Measurements from ENCODE around the gene FAXC. TPM values are rescaled to one million over a fixed set of nuclear protein-coding genes. Genes with fewer than 3 reads are reported as not detected.

FAXC gene
- total RNA-seq, 4 donors from 2014 or later: 0.04 to 3.6 (median 1.3) TPM

- intact Hi-C loops (cut with DNase I; ENCODE audit: low total_unique reads): no loop called here
- 73 to 76% methylated on average over 20 of the region's 20 CpGs for WGBS, 2 donors
- DNase-seq (ENCODE audit: low spot score in 2 of 2): no peak
- no peak for TF ChIP-seq POLR2A (IDR thresholded peaks at IDR 0.05)
- no peak for TF ChIP-seq CTCF (IDR thresholded peaks at IDR 0.05)
- H3K4me3 ChIP-seq (ENCODE audit: low read depth, poor library complexity, severe bottlenecking): no peak overlapping the region
Observed at GRCh38 chr6:99254616-99255550, 94.6 kb downstream of the FAXC start.

GRCh38 chr6:99253271-99253670, 96.2 kb downstream of the FAXC start:
- no peak overlapping the region for H3K4me3 ChIP-seq (ENCODE audit: low read depth, poor library complexity, severe bottlenecking)
- DNase-seq (ENCODE audit: low spot score in 2 of 2): no peak
- intact Hi-C loops (cut with DNase I; ENCODE audit: low total_unique reads): no loop called here
- no peak for TF ChIP-seq POLR2A (IDR thresholded peaks at IDR 0.05)
- no peak for TF ChIP-seq CTCF (IDR thresholded peaks at IDR 0.05)
- WGBS, 2 donors: 68 to 92% methylated on average over 2 of the region's 2 CpGs

- WGBS, 2 donors: 89 to 95% methylated on average over 9 of the region's 9 CpGs
- DNase-seq (ENCODE audit: low spot score in 2 of 2): no peak
- TF ChIP-seq POLR2A (IDR thresholded peaks at IDR 0.05): no peak
- TF ChIP-seq CTCF (IDR thresholded peaks at IDR 0.05): no peak
- intact Hi-C loops (cut with DNase I; ENCODE audit: low total_unique reads): no loop called here
- no peak overlapping the region for H3K4me3 ChIP-seq (ENCODE audit: low read depth, poor library complexity, severe bottlenecking)
Observed at GRCh38 chr6:99252421-99252820, 97.1 kb downstream of the FAXC start.

- no peak for TF ChIP-seq POLR2A (IDR thresholded peaks at IDR 0.05)
- no peak for TF ChIP-seq CTCF (IDR thresholded peaks at IDR 0.05)
- DNase-seq (ENCODE audit: low spot score in 2 of 2): no peak
- 94 to 95% methylated on average over 2 of the region's 2 CpGs for WGBS, 2 donors
- intact Hi-C loops (cut with DNase I; ENCODE audit: low total_unique reads): no loop called here
- H3K4me3 ChIP-seq (ENCODE audit: low read depth, poor library complexity, severe bottlenecking): no peak overlapping the region
Observed at GRCh38 chr6:99250476-99250875, 99.0 kb downstream of the FAXC start.

GRCh38 chr6:99246602-99247001, 102.9 kb downstream of the FAXC start:
- intact Hi-C loops (cut with DNase I; ENCODE audit: low total_unique reads): no loop called here
- H3K4me3 ChIP-seq (ENCODE audit: low read depth, poor library complexity, severe bottlenecking): no peak overlapping the region
- 95 to 96% methylated on average over 1 of the region's 1 CpG for WGBS, 2 donors

More at GRCh38 chr6:99246602-99247001, 102.9 kb downstream of the FAXC start:
- TF ChIP-seq POLR2A (IDR thresholded peaks at IDR 0.05) (no peak), CTCF (IDR thresholded peaks at IDR 0.05) (no peak)
- no peak for DNase-seq (ENCODE audit: low spot score in 2 of 2)

Data from lower leg skin (tissue), 4 donors.